ENCODE results near the gene CHRNG.

The CHRNG gene

DNA sequence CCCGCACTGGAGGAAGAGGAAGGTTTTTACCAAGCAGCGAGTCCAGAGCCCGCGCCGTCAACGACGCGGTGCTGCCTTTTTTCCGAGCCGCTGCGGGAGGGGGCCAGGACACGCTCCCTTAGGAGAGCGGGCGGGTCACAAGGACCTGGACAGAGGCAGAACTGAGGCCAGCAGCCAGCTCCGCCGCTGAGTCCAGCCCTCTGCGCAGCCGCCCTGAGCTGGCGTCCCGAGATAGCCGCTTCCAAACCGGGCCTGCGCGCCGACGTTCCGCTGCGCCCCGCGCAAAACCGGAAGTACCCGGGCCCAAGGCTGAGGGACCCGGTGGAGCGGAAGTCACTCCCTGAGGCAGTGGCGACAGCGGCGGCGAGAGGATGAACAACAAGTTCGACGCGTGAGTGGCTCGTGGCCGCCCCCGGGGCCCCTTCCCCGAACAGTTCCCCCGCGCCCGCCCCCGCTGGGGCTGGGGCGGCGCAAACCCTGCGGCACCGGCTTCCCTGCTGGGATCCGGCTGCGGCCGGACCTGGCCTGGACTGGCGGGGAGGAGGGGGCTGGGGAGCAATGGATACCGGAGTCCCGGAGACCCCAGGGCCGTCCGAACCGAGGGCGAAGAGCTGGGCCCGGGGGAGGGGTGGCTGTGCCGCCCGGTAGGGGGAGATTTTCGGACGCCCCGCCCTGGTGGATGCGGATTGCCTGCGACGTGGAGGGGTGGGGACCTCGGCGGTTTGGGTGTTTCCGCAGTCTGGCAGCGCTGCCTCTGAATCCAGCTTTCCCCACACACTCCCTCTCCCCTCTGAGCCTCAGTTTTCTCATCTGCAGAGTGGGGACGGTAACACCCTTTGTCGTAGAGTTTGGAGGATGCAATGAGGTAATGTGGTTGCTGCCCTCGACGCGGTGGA lies 11.1 kb downstream of the CHRNG start, which contains the start of the genes EIF4E2 and TIGD1 (continued):
- TF ChIP-seq ZNF600 (tag by site-specific recombination; IDR thresholded peaks at IDR 0.05) = peak; percentile 87
- TF ChIP-seq SCRT1 (tag by site-specific recombination; IDR thresholded peaks at IDR 0.05; ENCODE audit: borderline replicate concordance) = no peak
- TF ChIP-seq ZNF2 (tag by site-specific recombination; IDR thresholded peaks at IDR 0.05) = peak; percentile 73
- TF ChIP-seq, protein P1, sequence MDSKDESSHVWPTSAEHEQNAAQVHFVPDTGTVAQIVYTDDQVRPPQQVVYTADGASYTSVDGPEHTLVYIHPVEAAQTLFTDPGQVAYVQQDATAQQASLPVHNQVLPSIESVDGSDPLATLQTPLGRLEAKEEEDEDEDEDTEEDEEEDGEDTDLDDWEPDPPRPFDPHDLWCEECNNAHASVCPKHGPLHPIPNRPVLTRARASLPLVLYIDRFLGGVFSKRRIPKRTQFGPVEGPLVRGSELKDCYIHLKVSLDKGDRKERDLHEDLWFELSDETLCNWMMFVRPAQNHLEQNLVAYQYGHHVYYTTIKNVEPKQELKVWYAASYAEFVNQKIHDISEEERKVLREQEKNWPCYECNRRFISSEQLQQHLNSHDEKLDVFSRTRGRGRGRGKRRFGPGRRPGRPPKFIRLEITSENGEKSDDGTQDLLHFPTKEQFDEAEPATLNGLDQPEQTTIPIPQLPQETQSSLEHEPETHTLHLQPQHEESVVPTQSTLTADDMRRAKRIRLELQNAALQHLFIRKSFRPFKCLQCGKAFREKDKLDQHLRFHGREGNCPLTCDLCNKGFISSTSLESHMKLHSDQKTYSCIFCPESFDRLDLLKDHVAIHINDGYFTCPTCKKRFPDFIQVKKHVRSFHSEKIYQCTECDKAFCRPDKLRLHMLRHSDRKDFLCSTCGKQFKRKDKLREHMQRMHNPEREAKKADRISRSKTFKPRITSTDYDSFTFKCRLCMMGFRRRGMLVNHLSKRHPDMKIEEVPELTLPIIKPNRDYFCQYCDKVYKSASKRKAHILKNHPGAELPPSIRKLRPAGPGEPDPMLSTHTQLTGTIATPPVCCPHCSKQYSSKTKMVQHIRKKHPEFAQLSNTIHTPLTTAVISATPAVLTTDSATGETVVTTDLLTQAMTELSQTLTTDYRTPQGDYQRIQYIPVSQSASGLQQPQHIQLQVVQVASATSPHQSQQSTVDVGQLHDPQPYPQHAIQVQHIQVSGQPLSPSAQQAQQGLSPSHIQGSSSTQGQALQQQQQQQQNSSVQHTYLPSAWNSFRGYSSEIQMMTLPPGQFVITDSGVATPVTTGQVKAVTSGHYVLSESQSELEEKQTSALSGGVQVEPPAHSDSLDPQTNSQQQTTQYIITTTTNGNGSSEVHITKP (tag by site-specific recombination; IDR thresholded peaks at IDR 0.05) = peak; percentile 57
- TF ChIP-seq RBAK (tag by site-specific recombination; IDR thresholded peaks at IDR 0.05) = no peak
- no peak for TF ChIP-seq ZNF776 (tag by site-specific recombination; IDR thresholded peaks at IDR 0.05; ENCODE audit: borderline replicate concordance)
- no peak for TF ChIP-seq ZNF645 (tag by site-specific recombination; IDR thresholded peaks at IDR 0.05)
- no peak for TF ChIP-seq PRDM2 (tag by site-specific recombination; IDR thresholded peaks at IDR 0.05; ENCODE audit: borderline replicate concordance)
- 0 out of 2 replicates have a peak, but pooled peaks have one; percentile 12 for TF ChIP-seq ZNF24 (tag by site-specific recombination; IDR thresholded peaks at IDR 0.05)
- TF ChIP-seq ZBTB8A (tag by site-specific recombination; IDR thresholded peaks at IDR 0.05) = no peak; the same call in none of the 2 replicates
- TF ChIP-seq ZNF76 (tag by site-specific recombination; IDR thresholded peaks at IDR 0.05; ENCODE audit: borderline replicate concordance, low read depth) = 0 out of 2 replicates have a peak, but pooled peaks have one; percentile 5
- no peak for TF ChIP-seq ZNF624 (tag by site-specific recombination; IDR thresholded peaks at IDR 0.05)
- TF ChIP-seq, protein P2, sequence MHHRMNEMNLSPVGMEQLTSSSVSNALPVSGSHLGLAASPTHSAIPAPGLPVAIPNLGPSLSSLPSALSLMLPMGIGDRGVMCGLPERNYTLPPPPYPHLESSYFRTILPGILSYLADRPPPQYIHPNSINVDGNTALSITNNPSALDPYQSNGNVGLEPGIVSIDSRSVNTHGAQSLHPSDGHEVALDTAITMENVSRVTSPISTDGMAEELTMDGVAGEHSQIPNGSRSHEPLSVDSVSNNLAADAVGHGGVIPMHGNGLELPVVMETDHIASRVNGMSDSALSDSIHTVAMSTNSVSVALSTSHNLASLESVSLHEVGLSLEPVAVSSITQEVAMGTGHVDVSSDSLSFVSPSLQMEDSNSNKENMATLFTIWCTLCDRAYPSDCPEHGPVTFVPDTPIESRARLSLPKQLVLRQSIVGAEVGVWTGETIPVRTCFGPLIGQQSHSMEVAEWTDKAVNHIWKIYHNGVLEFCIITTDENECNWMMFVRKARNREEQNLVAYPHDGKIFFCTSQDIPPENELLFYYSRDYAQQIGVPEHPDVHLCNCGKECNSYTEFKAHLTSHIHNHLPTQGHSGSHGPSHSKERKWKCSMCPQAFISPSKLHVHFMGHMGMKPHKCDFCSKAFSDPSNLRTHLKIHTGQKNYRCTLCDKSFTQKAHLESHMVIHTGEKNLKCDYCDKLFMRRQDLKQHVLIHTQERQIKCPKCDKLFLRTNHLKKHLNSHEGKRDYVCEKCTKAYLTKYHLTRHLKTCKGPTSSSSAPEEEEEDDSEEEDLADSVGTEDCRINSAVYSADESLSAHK (tag by site-specific recombination; IDR thresholded peaks at IDR 0.05) = peak; percentile 73; the same call in 1 of the 2 replicates
- TF ChIP-seq SALL2 (tag by site-specific recombination; IDR thresholded peaks at IDR 0.05; ENCODE audit: borderline replicate concordance) = no peak
- TF ChIP-seq, protein P3, sequence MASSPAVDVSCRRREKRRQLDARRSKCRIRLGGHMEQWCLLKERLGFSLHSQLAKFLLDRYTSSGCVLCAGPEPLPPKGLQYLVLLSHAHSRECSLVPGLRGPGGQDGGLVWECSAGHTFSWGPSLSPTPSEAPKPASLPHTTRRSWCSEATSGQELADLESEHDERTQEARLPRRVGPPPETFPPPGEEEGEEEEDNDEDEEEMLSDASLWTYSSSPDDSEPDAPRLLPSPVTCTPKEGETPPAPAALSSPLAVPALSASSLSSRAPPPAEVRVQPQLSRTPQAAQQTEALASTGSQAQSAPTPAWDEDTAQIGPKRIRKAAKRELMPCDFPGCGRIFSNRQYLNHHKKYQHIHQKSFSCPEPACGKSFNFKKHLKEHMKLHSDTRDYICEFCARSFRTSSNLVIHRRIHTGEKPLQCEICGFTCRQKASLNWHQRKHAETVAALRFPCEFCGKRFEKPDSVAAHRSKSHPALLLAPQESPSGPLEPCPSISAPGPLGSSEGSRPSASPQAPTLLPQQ (tag by site-specific recombination; IDR thresholded peaks at IDR 0.05) = peak; percentile 82
- TF ChIP-seq ZNF114 (tag by site-specific recombination; IDR thresholded peaks at IDR 0.05) = no peak
- no peak for TF ChIP-seq ZNF121 (tag by site-specific recombination; IDR thresholded peaks at IDR 0.05)
- TF ChIP-seq INSM2 (tag by site-specific recombination; IDR thresholded peaks at IDR 0.05) = 0 out of 2 replicates have a peak, but pooled peaks have one; percentile 33
- no peak; the same call in 1 of the 2 replicates for TF ChIP-seq KLF10 (tag by site-specific recombination; IDR thresholded peaks at IDR 0.05)
- TF ChIP-seq ZFP3 (tag by site-specific recombination; IDR thresholded peaks at IDR 0.05; ENCODE audit: low read depth) = no peak; the same call in 1 of the 2 replicates
